ENCODE results near the gene ARHGAP26. TPM values are rescaled to one million over a fixed set of nuclear protein-coding genes. Genes with fewer than 3 reads are reported as not detected.

Gene ARHGAP26
- total and polyA plus RNA-seq, 7 experiments from 2014 or later: 10.5 to 123 (median 22.7) TPM

GRCh38 chr5:143056792-143057579, 286.8 kb downstream of the ARHGAP26 start:
- Histone ChIP-seq H3K36me3 (ENCODE audit: control insufficient read depth in 2 of 3, insufficient read depth in 3 of 3, low read length in 3 of 3) (peaks cover 0 to 32% (median 6%) of the 10 kb centered on the region in 3 experiments), H3K27me3 (ENCODE audit: control insufficient read depth in 2 of 2, insufficient read depth in 2 of 2, low read length in 2 of 2) (no peaks in the 10 kb centered on the region), H3K4me1 (ENCODE audit: control insufficient read depth in 2 of 2, insufficient read depth in 2 of 2, low read length in 2 of 2) (no peaks in the 10 kb centered on the region), H3K9me3 (ENCODE audit: control insufficient read depth in 2 of 3, low read length in 3 of 3) (no peaks in the 10 kb centered on the region), H3K4me3 (ENCODE audit: low read length) (no peak overlapping the region), H3K27ac (ENCODE audit: low read depth, low read length) (no peak overlapping the region)
- Mint-ChIP-seq H3K27me3 (no peaks in the 10 kb centered on the region), H3K36me3 (peaks cover 33 to 91% (median 50%) of the 10 kb centered on the region in 5 donors), H3K4me3 (no peak overlapping the region), H3K27ac (peak overlapping the region in 2 of 9 donors; percentile 23 to 74), H3K4me1 (peaks cover 0 to 50% (median 5%) of the 10 kb centered on the region in 7 donors), H3K9me3 (peaks cover 0 to 3% (median 0%) of the 10 kb centered on the region in 11 donors)
- ChIA-PET CTCF (interaction anchor here (0.7 kb wide), 1 partner anchor 37 kb away, joined by 3 read pairs; no protein-coding TSS in a partner anchor), POLR2A (no interaction called here)
- DNase-seq: no peak
- no peak for ATAC-seq
- intact Hi-C loops (cut with micrococcal nuclease): loop anchor here in 1 of 2 donors (2.0 kb wide), 1 partner anchor 18 kb away; no protein-coding TSS in a partner anchor

DNA sequence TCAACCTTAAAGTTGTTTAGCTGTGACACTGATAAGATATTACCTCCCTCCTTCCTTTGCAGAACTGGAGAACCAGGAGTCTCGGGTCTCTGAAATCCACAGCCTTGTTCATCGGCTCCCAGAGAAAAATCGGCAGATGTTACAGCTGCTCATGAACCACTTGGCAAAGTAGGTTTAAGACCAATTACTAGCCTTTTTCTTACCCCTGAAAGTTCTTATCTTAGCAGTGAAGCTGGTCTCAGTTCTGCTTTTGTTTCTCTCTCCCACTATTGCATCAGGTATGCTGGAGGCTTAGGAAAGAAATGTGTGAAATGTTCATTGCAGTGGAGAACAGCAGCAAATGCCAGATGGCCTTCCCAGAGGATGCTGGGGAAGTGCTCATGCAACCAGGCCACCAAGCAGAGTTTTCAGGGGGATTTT, 287.4 kb downstream of the ARHGAP26 start:
- Histone ChIP-seq H3K9me3 (ENCODE audit: control insufficient read depth in 2 of 3, low read length in 3 of 3) (no peaks in the 10 kb centered on the region), H3K4me3 (ENCODE audit: low read length) (no peak overlapping the region), H3K27me3 (ENCODE audit: control insufficient read depth in 2 of 2, insufficient read depth in 2 of 2, low read length in 2 of 2) (no peaks in the 10 kb centered on the region), H3K36me3 (ENCODE audit: control insufficient read depth in 2 of 3, insufficient read depth in 3 of 3, low read length in 3 of 3) (peaks cover 0 to 32% (median 6%) of the 10 kb centered on the region in 3 experiments), H3K27ac (ENCODE audit: low read depth, low read length) (no peak overlapping the region), H3K4me1 (ENCODE audit: control insufficient read depth in 2 of 2, insufficient read depth in 2 of 2, low read length in 2 of 2) (no peaks in the 10 kb centered on the region)
- DNase-seq (no peak), ATAC-seq (no peak)
- ChIA-PET POLR2A (no interaction called here), CTCF (no interaction called here)
- Mint-ChIP-seq H3K9me3 (peaks cover 0 to 3% (median 0%) of the 10 kb centered on the region in 11 donors), H3K27ac (peak overlapping the region in 1 of 9 donors; percentile 11), H3K4me1 (peaks cover 0 to 49% (median 5%) of the 10 kb centered on the region in 7 donors), H3K27me3 (no peaks in the 10 kb centered on the region), H3K4me3 (no peak overlapping the region), H3K36me3 (peaks cover 35 to 95% (median 51%) of the 10 kb centered on the region in 5 donors)
- intact Hi-C loops (cut with micrococcal nuclease): loop anchor here in 1 of 2 donors (2.0 kb wide), 1 partner anchor 19 kb away; no protein-coding TSS in a partner anchor

DNA sequence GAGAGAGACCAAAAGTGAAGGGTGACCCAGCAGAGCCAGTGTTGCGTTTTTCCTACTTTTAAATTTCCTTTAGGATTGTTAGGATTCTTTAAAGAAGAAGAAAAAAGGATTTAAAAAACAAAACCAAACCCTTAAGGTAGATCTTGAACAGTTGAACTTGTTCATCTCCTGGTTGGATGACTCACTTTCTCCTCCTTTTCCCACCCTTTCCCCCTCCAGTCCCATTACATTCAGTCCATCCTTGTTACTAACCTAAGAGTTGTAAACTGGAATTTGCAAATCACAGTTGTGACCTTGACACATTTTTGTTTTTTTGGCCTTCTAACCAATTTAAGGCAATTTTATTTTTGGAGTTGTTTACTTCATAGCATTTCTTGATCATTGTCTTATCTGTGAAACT, 289.2 kb downstream of the ARHGAP26 start:
- Histone ChIP-seq H3K36me3 (ENCODE audit: control insufficient read depth in 2 of 3, insufficient read depth in 3 of 3, low read length in 3 of 3) (peaks cover 0 to 30% (median 6%) of the 10 kb centered on the region in 3 experiments), H3K27me3 (ENCODE audit: control insufficient read depth in 2 of 2, insufficient read depth in 2 of 2, low read length in 2 of 2) (no peaks in the 10 kb centered on the region), H3K4me1 (ENCODE audit: control insufficient read depth in 2 of 2, insufficient read depth in 2 of 2, low read length in 2 of 2) (no peaks in the 10 kb centered on the region), H3K4me3 (ENCODE audit: low read length) (no peak overlapping the region), H3K9me3 (ENCODE audit: control insufficient read depth in 2 of 3, low read length in 3 of 3) (no peaks in the 10 kb centered on the region), H3K27ac (ENCODE audit: low read depth, low read length) (no peak overlapping the region)
- ChIA-PET POLR2A (no interaction called here), CTCF (interaction anchor here (0.6 to 1.1 kb wide), 2 partner anchors 9 to 1125 kb away, joined by 3 to 4 read pairs; no protein-coding TSS in a partner anchor)
- Mint-ChIP-seq H3K9me3 (peaks cover 0 to 8% (median 0%) of the 10 kb centered on the region in 11 donors), H3K27ac (no peak overlapping the region), H3K27me3 (no peaks in the 10 kb centered on the region), H3K36me3 (peaks cover 44 to 93% (median 64%) of the 10 kb centered on the region in 5 donors), H3K4me3 (no peak overlapping the region), H3K4me1 (peaks cover 0 to 32% (median 8%) of the 10 kb centered on the region in 7 donors)
- ATAC-seq: no peak
- DNase-seq: no peak
- intact Hi-C loops (cut with micrococcal nuclease): no loop called here

DNA sequence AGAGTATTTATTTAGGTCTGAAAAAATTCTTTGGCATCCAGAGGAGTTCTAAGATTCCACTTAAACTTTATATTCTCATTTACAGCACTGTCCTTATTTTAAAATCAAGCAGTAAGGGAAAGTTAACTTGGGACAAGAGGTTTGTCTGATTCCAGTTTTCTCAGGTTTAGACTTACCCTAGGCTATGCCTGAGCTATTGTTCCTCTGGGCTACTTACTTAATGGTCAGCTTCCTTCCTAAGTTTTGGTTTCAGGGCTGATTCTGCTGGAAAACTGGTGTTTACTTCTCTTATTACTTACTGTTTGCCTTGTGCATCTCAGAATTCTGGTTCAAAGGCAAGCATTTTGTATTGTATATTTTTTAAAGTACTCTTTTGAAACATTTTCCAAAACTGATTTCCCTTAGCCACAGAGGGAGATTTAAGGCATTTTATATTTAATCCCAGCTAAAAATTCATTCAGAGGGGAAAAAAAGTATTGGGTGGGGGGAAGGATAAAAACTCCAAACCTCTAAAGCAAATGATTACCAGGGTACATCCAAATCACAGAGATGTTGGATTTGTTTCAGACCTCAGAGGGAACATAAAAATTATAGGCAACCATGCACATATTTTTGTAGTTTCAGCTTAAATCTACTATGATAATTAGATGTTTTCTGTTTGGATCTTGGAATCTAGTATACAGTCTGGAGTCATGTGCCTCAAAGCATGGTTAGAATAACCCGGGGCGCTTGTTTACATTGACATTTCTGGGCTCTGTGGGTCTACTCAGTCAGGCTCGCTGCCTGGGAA, 290.0 kb downstream of the ARHGAP26 start:
- DNase-seq (no peak), ATAC-seq (no peak)
- no peaks in the 10 kb centered on the region for H3K9me3 ChIP-seq (ENCODE audit: control insufficient read depth in 2 of 3, low read length in 3 of 3)
- ChIA-PET CTCF (interaction anchor here (0.6 to 1.1 kb wide), 2 partner anchors 10 to 1125 kb away, joined by 3 to 4 read pairs; no protein-coding TSS in a partner anchor), POLR2A (no interaction called here)
- H3K9me3 Mint-ChIP-seq: peaks cover 0 to 8% (median 0%) of the 10 kb centered on the region in 11 donors
- intact Hi-C loops (cut with micrococcal nuclease): no loop called here
- no peaks in the 10 kb centered on the region for H3K27me3 ChIP-seq (ENCODE audit: control insufficient read depth in 2 of 2, insufficient read depth in 2 of 2, low read length in 2 of 2)
- H3K27ac ChIP-seq (ENCODE audit: low read depth, low read length): no peak overlapping the region
- H3K4me1 ChIP-seq (ENCODE audit: control insufficient read depth in 2 of 2, insufficient read depth in 2 of 2, low read length in 2 of 2): no peaks in the 10 kb centered on the region
- H3K27me3 Mint-ChIP-seq: no peaks in the 10 kb centered on the region
- H3K36me3 ChIP-seq (ENCODE audit: control insufficient read depth in 2 of 3, insufficient read depth in 3 of 3, low read length in 3 of 3): peaks cover 0 to 26% (median 6%) of the 10 kb centered on the region in 3 experiments
- H3K4me3 ChIP-seq (ENCODE audit: low read length): no peak overlapping the region
- H3K27ac Mint-ChIP-seq: no peak overlapping the region
- H3K4me1 Mint-ChIP-seq: peaks cover 0 to 28% (median 0%) of the 10 kb centered on the region in 7 donors
- no peak overlapping the region for H3K4me3 Mint-ChIP-seq
- H3K36me3 Mint-ChIP-seq: peaks cover 37 to 91% (median 70%) of the 10 kb centered on the region in 5 donors

DNA sequence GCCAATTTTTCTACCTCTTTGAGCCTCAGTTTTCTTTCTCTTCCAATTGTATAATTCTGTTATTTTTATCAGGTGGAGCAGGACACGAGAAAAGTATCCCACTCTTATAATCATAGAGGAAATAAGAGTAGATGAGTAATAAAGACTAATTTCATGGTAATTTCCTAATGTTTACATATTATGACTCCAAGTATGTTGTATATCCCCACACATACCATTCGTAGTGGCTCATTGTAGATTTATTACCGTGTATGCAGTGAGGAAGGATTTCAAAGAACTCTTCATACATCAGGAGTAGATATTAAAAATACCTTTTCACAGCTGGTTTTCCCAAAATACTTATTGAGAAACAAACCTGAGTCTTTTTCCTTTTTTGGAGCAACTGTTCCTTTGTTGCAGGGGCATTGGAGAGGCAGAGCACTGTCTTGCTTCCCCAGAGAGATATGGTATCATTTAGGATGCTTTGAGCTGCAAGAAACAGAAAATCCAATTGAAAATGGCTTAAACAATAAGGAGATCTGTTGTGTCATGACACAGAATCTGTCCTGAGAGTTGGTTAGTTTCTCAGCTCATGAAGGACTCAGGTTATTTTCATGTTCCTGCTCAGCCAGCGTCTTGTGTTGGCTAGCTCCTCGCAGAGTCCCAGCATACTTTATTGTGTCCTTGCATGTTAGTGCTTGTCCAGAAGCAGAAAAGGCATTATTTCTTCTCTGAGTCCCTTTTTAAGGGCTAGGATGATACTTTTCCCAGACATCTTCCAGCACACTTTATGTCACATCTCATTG, 291.2 kb downstream of the ARHGAP26 start:
- Histone ChIP-seq H3K27me3 (ENCODE audit: control insufficient read depth in 2 of 2, insufficient read depth in 2 of 2, low read length in 2 of 2) (no peaks in the 10 kb centered on the region), H3K4me1 (ENCODE audit: control insufficient read depth in 2 of 2, insufficient read depth in 2 of 2, low read length in 2 of 2) (no peaks in the 10 kb centered on the region), H3K36me3 (ENCODE audit: control insufficient read depth in 2 of 3, insufficient read depth in 3 of 3, low read length in 3 of 3) (peaks cover 0 to 33% (median 6%) of the 10 kb centered on the region in 3 experiments), H3K9me3 (ENCODE audit: control insufficient read depth in 2 of 3, low read length in 3 of 3) (no peaks in the 10 kb centered on the region), H3K4me3 (ENCODE audit: low read length) (no peak overlapping the region), H3K27ac (ENCODE audit: low read depth, low read length) (no peak overlapping the region)
- Mint-ChIP-seq H3K4me3 (no peak overlapping the region), H3K4me1 (peaks cover 0 to 27% (median 3%) of the 10 kb centered on the region in 7 donors), H3K36me3 (peaks cover 31 to 92% (median 78%) of the 10 kb centered on the region in 5 donors), H3K27ac (no peak overlapping the region), H3K9me3 (peaks cover 0 to 8% (median 0%) of the 10 kb centered on the region in 11 donors), H3K27me3 (no peaks in the 10 kb centered on the region)
- ATAC-seq (no peak), DNase-seq (no peak)
- intact Hi-C loops (cut with micrococcal nuclease): no loop called here
- POLR2A ChIA-PET: no interaction called here
- CTCF ChIA-PET: no interaction called here

GRCh38 chr5:143062379-143062778, 292.2 kb downstream of the ARHGAP26 start:
- Histone ChIP-seq H3K27ac (ENCODE audit: low read depth, low read length) (no peak overlapping the region), H3K36me3 (ENCODE audit: control insufficient read depth in 2 of 3, insufficient read depth in 3 of 3, low read length in 3 of 3) (peaks cover 0 to 23% (median 6%) of the 10 kb centered on the region in 3 experiments), H3K4me1 (ENCODE audit: control insufficient read depth in 2 of 2, insufficient read depth in 2 of 2, low read length in 2 of 2) (no peaks in the 10 kb centered on the region), H3K4me3 (ENCODE audit: low read length) (no peak overlapping the region), H3K9me3 (ENCODE audit: control insufficient read depth in 2 of 3, low read length in 3 of 3) (no peaks in the 10 kb centered on the region), H3K27me3 (ENCODE audit: control insufficient read depth in 2 of 2, insufficient read depth in 2 of 2, low read length in 2 of 2) (no peaks in the 10 kb centered on the region)
- no peak for ATAC-seq
- intact Hi-C loops (cut with micrococcal nuclease): no loop called here
- Mint-ChIP-seq H3K4me1 (peaks cover 0 to 28% (median 6%) of the 10 kb centered on the region in 7 donors), H3K27ac (no peak overlapping the region), H3K36me3 (peaks cover 32 to 90% (median 74%) of the 10 kb centered on the region in 5 donors), H3K27me3 (no peaks in the 10 kb centered on the region), H3K4me3 (no peak overlapping the region), H3K9me3 (peaks cover 0 to 8% (median 0%) of the 10 kb centered on the region in 11 donors)
- DNase-seq: no peak
- ChIA-PET POLR2A (no interaction called here), CTCF (no interaction called here)

Measured in naive thymus-derived CD4-positive, alpha-beta T cell (primary cell).